ENCODE results near the gene TGIF2.
"Not testable (repeated sequence)": the region's sequence is repeated elsewhere in the genome, so short reads cannot be mapped to it uniquely, and the experiment has no call there.

The TGIF2 gene

DNA sequence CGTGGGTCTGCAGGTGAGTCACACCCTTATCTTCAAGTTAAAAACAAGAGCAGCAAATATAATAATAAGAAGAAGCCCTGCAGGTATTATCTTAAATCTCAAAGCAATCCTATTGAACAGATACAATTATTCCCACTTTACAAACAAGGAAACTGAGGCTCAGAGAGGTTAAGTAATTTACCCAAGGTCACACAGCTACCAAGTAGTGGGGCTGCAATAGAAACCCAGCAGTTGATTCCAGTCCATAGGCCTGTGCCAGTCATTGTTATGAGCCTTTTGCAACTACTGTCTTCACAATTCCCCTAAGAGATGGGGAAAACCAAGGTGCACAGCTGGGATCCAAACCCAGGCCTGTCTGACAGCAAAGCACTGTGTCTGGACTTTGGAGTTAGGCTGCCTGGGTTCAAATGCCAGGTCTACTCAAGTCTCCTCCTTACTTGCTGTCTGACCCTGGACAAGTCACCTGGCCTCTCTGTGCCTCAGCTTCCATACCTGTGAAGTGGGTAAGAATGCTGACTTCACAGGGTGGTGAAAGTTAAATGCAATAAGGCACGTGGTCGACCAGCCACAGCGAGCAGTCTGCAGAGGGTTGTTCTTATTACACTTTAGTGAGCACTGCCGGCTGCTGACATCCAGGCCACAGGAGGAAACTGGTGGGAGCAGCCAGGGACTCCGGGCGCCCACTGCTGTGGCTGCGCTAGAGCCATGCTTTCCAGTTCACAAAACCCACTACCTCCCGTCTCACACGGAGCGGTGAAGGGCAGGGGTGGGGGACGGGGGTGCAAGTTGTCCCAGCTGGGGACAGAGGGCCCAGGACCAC lies 26.0 kb upstream of the TGIF2 start:
- DNase-seq (ENCODE audit: low read depth), result no peak

DNA sequence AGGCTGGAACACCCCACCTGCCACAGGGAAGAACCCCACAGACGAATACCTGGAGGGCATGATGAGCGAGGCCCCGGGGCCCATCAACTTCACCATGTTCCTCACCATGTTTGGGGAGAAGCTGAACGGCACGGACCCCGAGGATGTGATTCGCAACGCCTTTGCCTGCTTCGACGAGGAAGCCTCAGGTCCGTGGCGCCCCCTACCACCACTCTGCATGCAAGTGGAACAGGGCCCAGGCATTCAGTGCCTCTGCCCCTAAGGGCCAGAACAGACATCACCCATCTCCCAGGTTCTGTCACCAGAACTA lies 25.4 kb upstream of the TGIF2 start:
- no peak for DNase-seq (ENCODE audit: low read depth)

GRCh38 chr20:36548704-36549627 lies 24.4 kb upstream of the TGIF2 start:
- DNase-seq (ENCODE audit: low read depth), result no peak

DNA sequence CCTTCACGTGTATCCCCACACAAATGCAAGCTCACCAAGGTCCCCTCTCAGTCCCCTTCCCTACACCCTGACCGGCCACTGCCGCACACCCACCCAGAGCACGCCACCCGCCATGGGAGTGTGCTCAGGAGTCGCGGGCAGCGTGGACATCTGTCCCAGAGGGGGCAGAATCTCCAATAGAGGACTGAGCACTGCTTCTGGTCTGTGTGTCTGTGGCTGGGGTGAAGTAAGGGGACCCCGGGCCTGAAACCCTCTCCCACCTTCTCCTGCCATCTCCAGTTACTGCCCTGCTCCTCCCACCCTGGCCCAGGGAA lies 23.8 kb upstream of the TGIF2 start:
- no peak for DNase-seq (ENCODE audit: low read depth)

- DNase-seq (ENCODE audit: low read depth), result no peak
Measured at GRCh38 chr20:36549942-36550789, 23.2 kb upstream of the TGIF2 start.

GRCh38 chr20:36550790-36551299 lies 22.6 kb upstream of the TGIF2 start:
- DNase-seq (ENCODE audit: low read depth), result no peak

DNA sequence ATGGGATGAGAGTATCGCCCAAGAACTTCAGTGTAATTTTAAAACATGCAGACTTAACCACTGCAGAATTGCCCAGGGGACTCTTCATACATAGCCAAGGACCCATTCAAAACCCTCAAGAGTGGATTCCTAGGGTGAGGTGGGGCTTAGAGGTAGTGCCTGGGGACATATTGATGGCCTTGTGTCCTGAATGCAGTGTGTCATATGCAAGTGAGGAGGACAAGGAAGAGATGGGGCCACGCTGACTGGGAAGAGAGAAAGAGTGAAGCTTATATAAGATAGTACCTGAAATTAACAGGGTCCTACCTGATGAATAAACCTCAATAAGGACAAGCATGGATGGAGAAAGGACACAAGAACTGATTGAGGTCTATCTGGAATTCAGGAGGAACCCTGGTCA lies 18.1 kb upstream of the TGIF2 start:
- DNase-seq (ENCODE audit: low read depth), result no peak

- no peak for DNase-seq (ENCODE audit: low read depth)
Measured at GRCh38 chr20:36562724-36563123, 10.7 kb upstream of the TGIF2 start.

DNA sequence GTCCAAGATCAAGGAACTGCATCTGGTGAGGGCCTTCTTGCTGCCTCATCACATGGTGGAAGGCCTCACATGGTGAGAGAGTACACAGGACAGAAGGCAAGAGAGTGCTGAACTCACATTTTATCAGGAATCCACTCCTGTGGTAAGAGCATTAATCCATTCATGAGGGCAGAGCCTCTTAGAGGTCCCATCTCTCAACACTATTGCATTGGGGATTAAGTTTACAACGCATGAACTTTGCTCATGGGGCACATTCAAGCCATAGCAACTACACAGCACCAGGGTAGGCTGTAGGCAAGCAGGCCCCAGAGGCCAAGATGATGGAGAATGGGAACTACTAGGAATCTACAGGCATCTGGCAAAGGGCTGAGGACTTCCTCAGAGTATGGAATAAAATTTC lies 10.0 kb upstream of the TGIF2 start:
- DNase-seq (ENCODE audit: low read depth), result no peak

- DNase-seq (ENCODE audit: low read depth), result not testable (repeated sequence)
Measured at GRCh38 chr20:36564078-36564725, 9.2 kb upstream of the TGIF2 start.

DNA sequence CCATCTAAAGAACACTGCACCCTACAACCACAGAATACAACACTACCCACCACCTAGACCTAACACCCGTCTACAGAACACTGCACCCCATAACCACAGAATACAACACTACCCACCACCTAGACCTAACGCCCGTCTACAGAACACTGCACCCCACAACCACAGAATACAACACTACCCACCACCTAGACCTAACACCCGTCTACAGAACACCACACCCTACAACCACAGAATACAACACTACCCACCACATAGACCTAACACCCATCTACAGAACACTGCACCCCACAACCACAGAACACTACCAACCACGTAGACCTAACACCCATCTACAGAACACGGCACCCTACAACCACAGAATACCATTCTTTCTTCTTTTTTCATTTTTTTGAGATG lies 8.7 kb upstream of the TGIF2 start:
- not testable (repeated sequence) for DNase-seq (ENCODE audit: low read depth)

DNA sequence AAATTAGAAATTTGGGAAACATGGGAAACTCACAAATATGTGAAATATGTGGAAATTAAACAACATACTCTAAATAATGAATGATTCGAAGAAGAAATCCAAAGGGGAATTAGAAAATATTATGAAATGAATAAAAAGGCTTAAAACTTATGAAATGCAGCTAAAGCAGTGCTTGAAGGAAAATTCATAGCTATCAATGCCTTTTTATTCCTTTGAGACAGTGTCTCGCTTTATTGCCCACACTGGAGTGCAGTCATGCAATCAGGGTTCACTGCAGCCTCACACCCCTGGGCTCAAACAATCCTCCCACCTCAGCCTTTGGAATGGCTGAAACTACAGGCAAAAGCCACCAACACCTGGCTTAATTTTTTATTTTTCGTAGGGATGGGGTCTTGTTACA lies 7.9 kb upstream of the TGIF2 start:
- DNase-seq (ENCODE audit: low read depth), result no peak

DNA sequence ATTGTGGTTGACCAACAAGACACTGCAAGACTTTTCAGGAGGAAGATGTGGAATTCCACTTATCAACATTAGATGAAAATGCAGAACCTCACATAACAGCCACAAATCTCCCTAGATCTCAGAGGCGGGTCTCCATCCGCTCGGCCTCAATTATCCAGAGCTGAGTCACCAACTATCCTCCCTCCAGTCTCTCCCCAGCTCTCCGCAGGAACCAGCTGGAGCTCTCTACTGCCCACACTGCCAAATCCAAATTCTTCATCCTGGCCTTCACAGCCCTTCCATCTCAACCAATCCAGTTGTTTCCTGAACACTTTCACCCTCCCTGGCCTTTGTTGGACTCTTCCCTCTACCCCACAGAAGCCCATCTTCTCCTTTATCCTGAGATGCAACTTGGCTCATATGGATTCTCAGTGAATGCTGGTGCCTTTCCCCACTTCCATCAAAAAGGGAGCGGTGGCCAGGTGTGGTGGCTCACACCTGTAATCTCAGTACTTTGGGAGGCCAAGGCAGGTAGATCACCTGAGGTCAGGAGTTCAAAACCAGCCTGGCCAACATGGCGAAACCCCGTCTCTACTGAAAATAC lies 3.5 kb upstream of the TGIF2 start:
- no peak for DNase-seq (ENCODE audit: low read depth)

DNA sequence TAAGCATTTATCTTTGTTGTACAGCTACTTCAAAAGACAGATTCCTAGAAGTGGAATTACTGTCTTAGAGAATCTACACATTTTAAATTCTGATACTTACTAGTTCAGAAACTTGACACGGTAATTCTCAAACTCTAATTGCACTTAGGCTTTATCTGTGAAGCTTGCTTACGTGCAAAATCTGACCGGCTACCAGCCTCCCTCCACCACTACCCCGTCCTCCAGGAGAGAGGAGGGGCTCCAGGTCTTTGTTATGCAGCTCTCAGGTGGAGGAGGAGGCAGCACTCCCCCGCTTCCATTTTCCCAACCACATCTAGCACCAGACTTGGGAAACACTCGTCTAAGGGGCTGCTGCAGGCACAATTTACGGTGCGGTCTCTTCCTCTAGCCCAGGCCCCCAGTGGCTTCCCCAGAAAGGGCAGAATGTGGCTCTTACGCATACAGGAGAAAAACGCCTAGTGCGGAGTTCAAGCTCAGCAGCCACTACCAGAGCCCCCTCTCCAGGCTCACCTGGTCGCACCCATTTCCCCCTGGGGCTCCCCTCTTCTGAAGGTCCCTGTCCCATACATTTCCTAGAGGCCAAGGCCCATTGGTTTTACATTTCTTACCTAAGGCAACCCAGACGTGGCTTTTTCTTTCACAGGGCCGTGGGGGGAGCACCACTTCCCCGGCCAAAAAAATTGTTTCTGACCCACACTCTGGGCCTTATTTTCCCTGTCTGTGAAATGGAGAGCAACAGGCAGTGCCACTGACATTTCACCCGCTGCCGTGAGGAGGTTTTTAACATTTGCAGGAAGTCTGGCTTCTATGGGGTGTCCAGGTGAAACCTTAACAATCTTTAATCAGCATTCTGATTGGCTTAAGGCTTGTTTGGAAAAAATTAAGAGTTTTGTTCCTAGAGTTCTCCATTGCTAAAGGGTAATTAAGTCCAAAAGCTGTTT lies 1.6 kb upstream of the TGIF2 start:
- no peak for DNase-seq (ENCODE audit: low read depth)

DNA sequence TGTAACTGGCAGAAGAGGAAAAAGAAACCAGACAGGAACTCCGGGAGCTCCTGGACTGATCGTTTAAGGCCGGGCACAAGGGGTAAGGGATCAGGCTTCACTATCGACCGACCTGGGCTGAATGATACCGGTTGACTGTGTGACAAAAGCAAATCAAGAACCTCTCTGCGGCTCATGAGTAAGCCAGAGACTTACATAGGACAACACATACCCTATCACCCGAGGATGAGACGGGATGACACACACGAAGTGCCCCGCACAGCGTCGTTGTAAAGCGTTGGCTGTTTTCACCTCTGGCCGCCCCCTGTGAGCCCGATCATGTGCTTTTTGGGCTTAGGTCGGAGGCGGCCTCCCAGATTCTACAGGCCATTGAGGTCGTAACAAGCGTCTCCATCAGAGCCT lies 695 bp upstream of the TGIF2 start:
- DNase-seq (ENCODE audit: low read depth), result peak; percentile 56

- peak; percentile 25 for DNase-seq (ENCODE audit: low read depth)
Measured at GRCh38 chr20:36573798-36574365, 485 bp downstream of the TGIF2 start.

DNA sequence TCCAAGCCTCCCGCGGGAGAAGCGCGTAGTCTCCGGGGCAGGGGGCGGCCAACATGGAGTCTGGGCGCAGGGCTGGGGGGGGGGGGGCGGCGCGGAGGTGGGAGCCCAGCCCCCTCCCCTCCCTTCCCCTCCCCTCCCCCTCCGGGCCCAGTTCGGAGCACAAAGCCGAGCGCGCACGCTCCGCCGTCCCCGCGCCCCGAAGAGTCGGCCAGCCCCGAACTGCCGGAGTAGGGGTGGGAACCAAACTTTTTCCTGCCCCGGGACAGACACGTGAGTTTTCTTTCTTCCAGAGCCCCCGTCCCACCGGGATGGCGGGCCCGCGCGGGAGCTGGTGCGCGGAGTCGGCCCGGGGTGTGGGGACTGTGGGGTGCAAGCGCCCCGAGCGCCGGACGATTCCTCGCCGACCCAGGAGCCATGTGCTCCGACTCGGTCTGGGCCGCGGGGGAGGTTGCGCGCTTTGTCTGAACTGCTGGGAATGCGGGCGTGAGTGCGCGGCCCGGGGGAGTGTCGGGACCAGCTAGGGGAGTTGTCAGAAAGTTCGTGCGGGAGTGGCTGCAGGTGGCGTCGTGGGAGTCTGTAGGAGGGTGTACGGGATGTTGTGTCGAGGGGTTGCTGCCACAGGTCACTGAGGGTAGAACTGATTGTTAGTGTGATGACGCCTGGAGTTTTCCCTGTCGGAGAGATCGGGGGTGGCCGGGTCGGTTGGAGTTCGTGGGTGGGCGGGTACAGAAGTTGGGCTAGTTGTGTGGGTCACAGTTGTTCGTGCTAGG lies 1.2 kb downstream of the TGIF2 start:
- DNase-seq (ENCODE audit: low read depth), result peak; percentile 33

GRCh38 chr20:36576081-36576445 lies 2.7 kb downstream of the TGIF2 start:
- no peak for DNase-seq (ENCODE audit: low read depth)

DNA sequence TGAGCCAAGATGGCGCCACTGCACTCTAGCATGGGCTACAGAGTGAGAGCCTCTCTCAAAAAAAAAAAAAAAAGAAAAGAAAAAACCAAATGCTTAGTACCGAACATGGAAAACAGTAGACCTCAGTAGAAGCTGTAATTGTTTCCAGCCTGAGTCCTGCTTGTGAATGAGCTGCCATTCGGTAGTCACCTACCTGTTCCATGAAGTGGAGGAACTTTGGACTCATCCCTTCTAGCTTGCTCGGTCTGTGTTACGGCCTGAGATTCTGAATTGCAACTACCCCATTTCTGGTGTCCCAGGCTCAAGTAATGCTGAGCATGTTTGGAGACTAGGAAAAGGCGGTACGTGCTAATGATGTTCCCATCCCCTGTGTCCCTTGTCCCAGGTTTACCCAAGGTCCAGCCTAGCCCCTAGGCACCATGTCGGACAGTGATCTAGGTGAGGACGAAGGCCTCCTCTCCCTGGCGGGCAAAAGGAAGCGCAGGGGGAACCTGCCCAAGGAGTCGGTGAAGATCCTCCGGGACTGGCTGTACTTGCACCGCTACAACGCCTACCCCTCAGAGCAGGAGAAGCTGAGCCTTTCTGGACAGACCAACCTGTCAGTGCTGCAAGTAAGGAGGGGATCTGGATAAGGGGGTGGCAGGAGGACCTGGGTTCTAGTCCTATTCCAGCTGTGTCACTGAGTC lies 5.1 kb downstream of the TGIF2 start:
- DNase-seq (ENCODE audit: low read depth), result no peak
